ENCODE measurements around the gene ZFP36L2. TPM values are rescaled to one million over a fixed set of nuclear protein-coding genes. Genes with fewer than 3 reads are reported as not detected.

ZFP36L2 gene
- total and polyA plus RNA-seq, 9 of the 15 experiments (the other 6 are each of a cell fraction or from before 2014, with no cell fraction given) = 4.1 to 60.6 (median 20.3) TPM

- peak; percentile 98 for TF ChIP-seq JUND (IDR thresholded peaks at IDR 0.05; ENCODE audit: borderline replicate concordance, low read depth, low read length)
- peak; percentile 95; the same call in 2 of the 3 replicates for TF ChIP-seq JUND (tag; IDR thresholded peaks at IDR 0.05; ENCODE audit: borderline replicate concordance, low read depth, low read length)
- no peak for TF ChIP-seq CEBPB (tag; IDR thresholded peaks at IDR 0.05)
- TF ChIP-seq PHF20 (IDR thresholded peaks at IDR 0.05; ENCODE audit: partially characterized antibody) = no peak
- no peak for TF ChIP-seq ZNF408 (CRISPR knock-in tag; IDR thresholded peaks at IDR 0.05; ENCODE audit: low read depth)
- TF ChIP-seq, protein P1, sequence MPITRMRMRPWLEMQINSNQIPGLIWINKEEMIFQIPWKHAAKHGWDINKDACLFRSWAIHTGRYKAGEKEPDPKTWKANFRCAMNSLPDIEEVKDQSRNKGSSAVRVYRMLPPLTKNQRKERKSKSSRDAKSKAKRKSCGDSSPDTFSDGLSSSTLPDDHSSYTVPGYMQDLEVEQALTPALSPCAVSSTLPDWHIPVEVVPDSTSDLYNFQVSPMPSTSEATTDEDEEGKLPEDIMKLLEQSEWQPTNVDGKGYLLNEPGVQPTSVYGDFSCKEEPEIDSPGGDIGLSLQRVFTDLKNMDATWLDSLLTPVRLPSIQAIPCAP (CRISPR knock-in tag; IDR thresholded peaks at IDR 0.05; ENCODE audit: borderline replicate concordance) = no peak
- TF ChIP-seq, protein P2, sequence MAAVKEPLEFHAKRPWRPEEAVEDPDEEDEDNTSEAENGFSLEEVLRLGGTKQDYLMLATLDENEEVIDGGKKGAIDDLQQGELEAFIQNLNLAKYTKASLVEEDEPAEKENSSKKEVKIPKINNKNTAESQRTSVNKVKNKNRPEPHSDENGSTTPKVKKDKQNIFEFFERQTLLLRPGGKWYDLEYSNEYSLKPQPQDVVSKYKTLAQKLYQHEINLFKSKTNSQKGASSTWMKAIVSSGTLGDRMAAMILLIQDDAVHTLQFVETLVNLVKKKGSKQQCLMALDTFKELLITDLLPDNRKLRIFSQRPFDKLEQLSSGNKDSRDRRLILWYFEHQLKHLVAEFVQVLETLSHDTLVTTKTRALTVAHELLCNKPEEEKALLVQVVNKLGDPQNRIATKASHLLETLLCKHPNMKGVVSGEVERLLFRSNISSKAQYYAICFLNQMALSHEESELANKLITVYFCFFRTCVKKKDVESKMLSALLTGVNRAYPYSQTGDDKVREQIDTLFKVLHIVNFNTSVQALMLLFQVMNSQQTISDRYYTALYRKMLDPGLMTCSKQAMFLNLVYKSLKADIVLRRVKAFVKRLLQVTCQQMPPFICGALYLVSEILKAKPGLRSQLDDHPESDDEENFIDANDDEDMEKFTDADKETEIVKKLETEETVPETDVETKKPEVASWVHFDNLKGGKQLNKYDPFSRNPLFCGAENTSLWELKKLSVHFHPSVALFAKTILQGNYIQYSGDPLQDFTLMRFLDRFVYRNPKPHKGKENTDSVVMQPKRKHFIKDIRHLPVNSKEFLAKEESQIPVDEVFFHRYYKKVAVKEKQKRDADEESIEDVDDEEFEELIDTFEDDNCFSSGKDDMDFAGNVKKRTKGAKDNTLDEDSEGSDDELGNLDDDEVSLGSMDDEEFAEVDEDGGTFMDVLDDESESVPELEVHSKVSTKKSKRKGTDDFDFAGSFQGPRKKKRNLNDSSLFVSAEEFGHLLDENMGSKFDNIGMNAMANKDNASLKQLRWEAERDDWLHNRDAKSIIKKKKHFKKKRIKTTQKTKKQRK (IDR thresholded peaks at IDR 0.05; ENCODE audit: borderline replicate concordance, low read depth, low read length) = no peak
- peak; percentile 85 for TF ChIP-seq ARID4B (CRISPR knock-in tag; IDR thresholded peaks at IDR 0.05)
- no peak for TF ChIP-seq PREB (CRISPR knock-in tag; IDR thresholded peaks at IDR 0.05)
- TF ChIP-seq, protein P3, sequence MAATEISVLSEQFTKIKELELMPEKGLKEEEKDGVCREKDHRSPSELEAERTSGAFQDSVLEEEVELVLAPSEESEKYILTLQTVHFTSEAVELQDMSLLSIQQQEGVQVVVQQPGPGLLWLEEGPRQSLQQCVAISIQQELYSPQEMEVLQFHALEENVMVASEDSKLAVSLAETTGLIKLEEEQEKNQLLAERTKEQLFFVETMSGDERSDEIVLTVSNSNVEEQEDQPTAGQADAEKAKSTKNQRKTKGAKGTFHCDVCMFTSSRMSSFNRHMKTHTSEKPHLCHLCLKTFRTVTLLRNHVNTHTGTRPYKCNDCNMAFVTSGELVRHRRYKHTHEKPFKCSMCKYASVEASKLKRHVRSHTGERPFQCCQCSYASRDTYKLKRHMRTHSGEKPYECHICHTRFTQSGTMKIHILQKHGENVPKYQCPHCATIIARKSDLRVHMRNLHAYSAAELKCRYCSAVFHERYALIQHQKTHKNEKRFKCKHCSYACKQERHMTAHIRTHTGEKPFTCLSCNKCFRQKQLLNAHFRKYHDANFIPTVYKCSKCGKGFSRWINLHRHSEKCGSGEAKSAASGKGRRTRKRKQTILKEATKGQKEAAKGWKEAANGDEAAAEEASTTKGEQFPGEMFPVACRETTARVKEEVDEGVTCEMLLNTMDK (IDR thresholded peaks at IDR 0.05; ENCODE audit: borderline replicate concordance, insufficient read depth, low read depth, low read length, poor library complexity, severe bottlenecking) = no peak
- no peak for TF ChIP-seq XRCC5 (IDR thresholded peaks at IDR 0.05; ENCODE audit: low read depth, low read length)
- TF ChIP-seq TAF1 (IDR thresholded peaks at IDR 0.05; ENCODE audit: control insufficient read depth, extremely low read depth, insufficient read depth, low read length, severe bottlenecking) = peak; percentile 67
- TF ChIP-seq SNIP1 (IDR thresholded peaks at IDR 0.05; ENCODE audit: low read depth) = no peak
Measured at GRCh38 chr2:43221763-43222474, 4.5 kb downstream of the ZFP36L2 start (continued).

All from K562 (cell line).